Endothelial cell of umbilical vein (primary cell): Measurements from ENCODE around the gene NOTCH3. TPM values are rescaled to one million over a fixed set of nuclear protein-coding genes. Genes with fewer than 3 reads are reported as not detected.

Experiments
- BruUV-seq: library from RNA; stranded (reverse); fragments of 400-500 nt; replicated peaks from 2 replicates; lab custom pipeline; 2021; lab: Mats Ljungman, UMichigan
- CTCF ChIA-PET: fragments of 300-600, 350-600 bp; sonication (Branson Sonifier 250); formaldehyde crosslinking; loops from one replicate; lab custom pipeline; 2021; ENCODE audit warnings: antibody characterized with exemption, inconsistent platforms; lab: Charles Lee
- POLR2A ChIA-PET: fragments of 300-600, 350-600 bp; sonication (Branson Sonifier 250); formaldehyde crosslinking; loops from one replicate; lab custom pipeline; 2021; ENCODE audit warnings: antibody characterized with exemption, inconsistent platforms; lab: Charles Lee
- DNase-seq: peaks from one replicate; pipeline ENCODE4 v3.0.0-alpha.2; 2011; ENCODE audit warnings: low read depth, low spot score
- FAIRE-seq: peaks from 2 replicates; lab custom pipeline; 2011; peaks lifted over from hg19 to GRCh38; lab: Jason Lieb, UNC
- H2AFZ ChIP-seq: 2 replicates; pipeline ENCODE4 v1.6.0; 2012; ENCODE audit warnings: low read depth, low read length, control low read depth, inconsistent platforms
- H3K27ac ChIP-seq: 2 replicates; pipeline ENCODE4 v1.5.1; 2011; ENCODE audit warnings: low read depth, mild to moderate bottlenecking, control low read depth, low read length, moderate library complexity; ENCODE audit not compliant: insufficient read depth
- H3K27me3 ChIP-seq, 2 experiments: 2 replicates each; pipeline versions ENCODE4 v1.6.0 to v1.6.1; 2011; ENCODE audit warnings: low read length in 2 of 2, mixed read lengths in 1 of 2; ENCODE audit not compliant: control insufficient read depth in 2 of 2, insufficient read depth in 2 of 2
- H3K36me3 ChIP-seq, 2 experiments: 2 replicates in 1 of 2; 3 replicates in 1 of 2; pipeline ENCODE4 v1.5.1; 2011; ENCODE audit warnings: low read length in 2 of 2, mild to moderate bottlenecking in 1 of 2, moderate library complexity in 1 of 2; ENCODE audit not compliant: control insufficient read depth in 2 of 2, insufficient read depth in 2 of 2; ENCODE audit errors: extremely low read depth in 1 of 2
- H3K4me1 ChIP-seq: 3 replicates; pipeline ENCODE4 v1.5.1; 2011; ENCODE audit warnings: mild to moderate bottlenecking, low read length; ENCODE audit not compliant: control insufficient read depth, insufficient read depth; ENCODE audit errors: extremely low read depth
- H3K4me2 ChIP-seq: 2 replicates; pipeline ENCODE4 v1.6.1; 2011; ENCODE audit warnings: low read length, control low read depth, mixed read lengths; ENCODE audit not compliant: insufficient read depth
- H3K4me3 ChIP-seq, 3 experiments: fragments of 200-600 bp in 1 of 3; sonication (generic), shearing (Covaris generic) in 1 of 3; replicated peaks in 1 of 3; 2 replicates each; pipeline ENCODE4 v1.5.1; 2011 to 2016; ENCODE audit warnings: control low read depth in 3 of 3, low read length in 3 of 3, mild to moderate bottlenecking in 2 of 3, inconsistent platforms in 1 of 3, low read depth in 1 of 3, moderate library complexity in 1 of 3; ENCODE audit not compliant: insufficient read depth in 1 of 3
- H3K79me2 ChIP-seq: 2 replicates; pipeline ENCODE4 v1.6.0; 2012; ENCODE audit warnings: low read length, inconsistent platforms; ENCODE audit not compliant: control insufficient read depth, insufficient read depth
- H3K9ac ChIP-seq: replicated peaks from 2 replicates; pipeline ENCODE3; 2011; ENCODE audit warnings: low read length, control low read depth; ENCODE audit not compliant: insufficient read depth; ENCODE audit errors: extremely low read depth
- H3K9me1 ChIP-seq: replicated peaks from 3 replicates; pipeline ENCODE4 v1.6.0; 2011; ENCODE audit warnings: mild to moderate bottlenecking, low read length; ENCODE audit not compliant: control insufficient read depth, insufficient read depth; ENCODE audit errors: extremely low read depth
- H3K9me3 ChIP-seq: replicated peaks from 2 replicates; pipeline ENCODE4 v1.5.1; 2012; ENCODE audit warnings: low read length, inconsistent platforms; ENCODE audit not compliant: control insufficient read depth, insufficient read depth
- H4K20me1 ChIP-seq: replicated peaks from 2 replicates; pipeline ENCODE3; 2011; ENCODE audit warnings: mild to moderate bottlenecking, low read length; ENCODE audit not compliant: control insufficient read depth, insufficient read depth; ENCODE audit errors: extremely low read depth
- EZH2 ChIP-seq: IDR thresholded peaks from 2 replicates; pipeline ENCODE4 v1.6.1; 2012; ENCODE audit warnings: borderline replicate concordance, low read depth, mild to moderate bottlenecking, moderate library complexity, low read length, inconsistent platforms; ENCODE audit not compliant: severe bottlenecking
- MYC ChIP-seq: IDR thresholded peaks from one replicate; pipeline ENCODE4 v1.6.1; 2011; ENCODE audit warnings: mild to moderate bottlenecking, low read depth, low read length
- POLR2AphosphoS5 ChIP-seq: IDR thresholded peaks from 2 replicates; pipeline ENCODE4 v1.6.1; 2012; ENCODE audit warnings: low read depth, mild to moderate bottlenecking, control low read depth, low read length, moderate library complexity; ENCODE audit not compliant: insufficient read depth
- dilution Hi-C: fragments of 300-500 bp; cut with MboI; formaldehyde crosslinking; loops from one replicate; pipeline ENCODE4 v1.15.0; 2019; ENCODE audit warnings: low sequenced_read_pairs; ENCODE audit not compliant: extremely low pct_ligation_motif_present
- intact Hi-C: fragments of 100-400 bp; cut with micrococcal nuclease; formaldehyde crosslinking; loops from one replicate; pipeline ENCODE4 v1.10.0; 2022
- polyA plus RNA-seq, 4 experiments: library from polyadenylated mRNA; depleted of rRNA in 3 of 4; stranded (reverse) in 3 of 4; unstranded in 1 of 4; fragments of >200 nt; gene quantifications; 2 replicates each; pipeline versions ENCODE4 v1.2.1 to v1.2.3, GENCODE V29; 2011 to 2012; ENCODE audit warnings: missing spikeins in 1 of 4
- total RNA-seq: library from RNA; stranded (reverse); gene quantifications from 2 replicates; pipeline ENCODE4 v1.2.3, GENCODE V29; 2021
- TF ChIP-seq, protein P1 (sequence below), 2 donors: IDR thresholded peaks; 1 replicate in 1 of 2; 2 replicates in 1 of 2; pipeline ENCODE4 v1.5.1; 2011; ENCODE audit warnings: low read length in 2 of 2, mild to moderate bottlenecking in 2 of 2, moderate library complexity in 2 of 2, control low read depth in 1 of 2, inconsistent platforms in 1 of 2, low read depth in 1 of 2; ENCODE audit not compliant: insufficient read depth in 1 of 2; ENCODE audit errors: extremely low read depth in 1 of 2

The NOTCH3 gene
- total and polyA plus RNA-seq, 2 donors (not counting 3 experiments of a cell fraction or from before 2014, with no cell fraction given) = 0.63 to 1.5 TPM

- intact Hi-C loops (loop anchor here (1.0 kb wide), 2 partner anchors 17 to 26 kb away; partner anchors contain the start of gene SYDE1), dilution Hi-C loops (no loop called here)
- Histone ChIP-seq H4K20me1 (no peaks in the 10 kb centered on the region), H3K9me1 (no peaks in the 10 kb centered on the region), H3K4me3 (peak overlapping the region; percentile 49 to 80 (median 55)), H3K9me3 (no peaks in the 10 kb centered on the region), H3K27ac (peak overlapping the region; percentile 52), H3K4me1 (peaks cover 3% of the 10 kb centered on the region), H3K79me2 (peaks cover 10% of the 10 kb centered on the region), H2AFZ (peak overlapping the region; percentile 85), H3K27me3 (no peaks in the 10 kb centered on the region), H3K9ac (peak overlapping the region; percentile 72), H3K4me2 (peak overlapping the region; percentile 44), H3K36me3 (peaks cover 6 to 16% of the 10 kb centered on the region in 2 experiments)
- ChIA-PET CTCF (interaction anchor here (0.9 to 3.9 kb wide), 9 partner anchors 13 to 51 kb away, joined by 3 to 30 read pairs (median 6); no protein-coding TSS in a partner anchor), POLR2A (interaction anchor here (0.6 to 1.3 kb wide), 2 partner anchors 13 to 1201 kb away, joined by 4 to 5 read pairs; no protein-coding TSS in a partner anchor)
- FAIRE-seq (peak; percentile 8), DNase-seq (no peak)
- BruUV-seq = no TSS peak
- TF ChIP-seq, protein P1, sequence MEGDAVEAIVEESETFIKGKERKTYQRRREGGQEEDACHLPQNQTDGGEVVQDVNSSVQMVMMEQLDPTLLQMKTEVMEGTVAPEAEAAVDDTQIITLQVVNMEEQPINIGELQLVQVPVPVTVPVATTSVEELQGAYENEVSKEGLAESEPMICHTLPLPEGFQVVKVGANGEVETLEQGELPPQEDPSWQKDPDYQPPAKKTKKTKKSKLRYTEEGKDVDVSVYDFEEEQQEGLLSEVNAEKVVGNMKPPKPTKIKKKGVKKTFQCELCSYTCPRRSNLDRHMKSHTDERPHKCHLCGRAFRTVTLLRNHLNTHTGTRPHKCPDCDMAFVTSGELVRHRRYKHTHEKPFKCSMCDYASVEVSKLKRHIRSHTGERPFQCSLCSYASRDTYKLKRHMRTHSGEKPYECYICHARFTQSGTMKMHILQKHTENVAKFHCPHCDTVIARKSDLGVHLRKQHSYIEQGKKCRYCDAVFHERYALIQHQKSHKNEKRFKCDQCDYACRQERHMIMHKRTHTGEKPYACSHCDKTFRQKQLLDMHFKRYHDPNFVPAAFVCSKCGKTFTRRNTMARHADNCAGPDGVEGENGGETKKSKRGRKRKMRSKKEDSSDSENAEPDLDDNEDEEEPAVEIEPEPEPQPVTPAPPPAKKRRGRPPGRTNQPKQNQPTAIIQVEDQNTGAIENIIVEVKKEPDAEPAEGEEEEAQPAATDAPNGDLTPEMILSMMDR (IDR thresholded peaks at IDR 0.05; ENCODE audit: extremely low read depth in 1 of 2, insufficient read depth in 1 of 2, low read depth in 1 of 2, low read length in 2 of 2) = no peak
- TF ChIP-seq POLR2AphosphoS5 (no peak), EZH2 (no peak), MYC (no peak)
Measured at GRCh38 chr19:15124572-15125231, 76.1 kb downstream of the NOTCH3 start.
